Measurements from ENCODE around the gene SPTLC3. TPM values are rescaled to one million over a fixed set of nuclear protein-coding genes. Genes with fewer than 3 reads are reported as not detected.

The SPTLC3 gene
- polyA plus RNA-seq, 1 of the 3 experiments (the other 2 are of a cell fraction), result 0.02 TPM

DNA sequence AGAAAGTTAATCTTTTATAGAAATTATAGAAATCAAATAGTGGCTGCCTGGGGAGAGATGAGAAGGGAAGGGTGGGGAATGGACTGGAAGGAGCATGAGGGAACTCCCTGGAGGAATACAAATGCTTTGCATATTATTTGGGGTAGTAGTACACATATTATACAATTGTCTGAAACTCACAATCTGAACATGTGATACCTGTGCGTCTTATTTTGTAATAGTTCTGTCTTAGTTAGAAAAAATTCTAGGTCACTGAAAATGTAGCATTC lies 30.7 kb upstream of the SPTLC3 start:
- Histone ChIP-seq H2AFZ (ENCODE audit: low read depth) (no peak overlapping the region), H3K27ac (ENCODE audit: low read depth in 2 of 2, low read length in 1 of 2) (no peak overlapping the region), H3K9me3 (no peaks in the 10 kb centered on the region), H3K9me2 (no peaks in the 10 kb centered on the region), H3K79me2 (ENCODE audit: insufficient read depth) (no peaks in the 10 kb centered on the region), H3F3A (replicated peaks; ENCODE audit: insufficient read depth) (no peaks in the 10 kb centered on the region), H3K4me3 (ENCODE audit: low read depth in 2 of 2, low read length in 1 of 2) (no peak overlapping the region), H3K4me2 (no peak overlapping the region), H4K20me1 (ENCODE audit: insufficient read depth) (no peaks in the 10 kb centered on the region), H3K4me1 (ENCODE audit: control insufficient read depth in 1 of 2, insufficient read depth in 2 of 2, low read depth in 1 of 2, low read length in 1 of 2) (no peaks in the 10 kb centered on the region), H3K36me3 (replicated peaks in 1 of 2; ENCODE audit: control insufficient read depth in 1 of 2, insufficient read depth in 2 of 2, low read length in 1 of 2) (no peaks in the 10 kb centered on the region), H3K9ac (no peak overlapping the region), H3K27me3 (ENCODE audit: insufficient read depth) (no peaks in the 10 kb centered on the region)
- TF ChIP-seq, protein P1, sequence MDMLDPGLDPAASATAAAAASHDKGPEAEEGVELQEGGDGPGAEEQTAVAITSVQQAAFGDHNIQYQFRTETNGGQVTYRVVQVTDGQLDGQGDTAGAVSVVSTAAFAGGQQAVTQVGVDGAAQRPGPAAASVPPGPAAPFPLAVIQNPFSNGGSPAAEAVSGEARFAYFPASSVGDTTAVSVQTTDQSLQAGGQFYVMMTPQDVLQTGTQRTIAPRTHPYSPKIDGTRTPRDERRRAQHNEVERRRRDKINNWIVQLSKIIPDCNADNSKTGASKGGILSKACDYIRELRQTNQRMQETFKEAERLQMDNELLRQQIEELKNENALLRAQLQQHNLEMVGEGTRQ (IDR thresholded peaks at IDR 0.05; ENCODE audit: borderline replicate concordance, low read depth, low read length), result no peak
- TF ChIP-seq MXI1 (IDR thresholded peaks at IDR 0.05; ENCODE audit: low read depth, low read length), result no peak
- no peak for TF ChIP-seq EP300 (IDR thresholded peaks at IDR 0.05; ENCODE audit: borderline replicate concordance in 1 of 2, low read depth in 1 of 2, low read length in 1 of 2)
- no peak for TF ChIP-seq GABPA (IDR thresholded peaks at IDR 0.05; ENCODE audit: low read depth)
- no peak for TF ChIP-seq FOSL2 (IDR thresholded peaks at IDR 0.05; ENCODE audit: borderline replicate concordance, low read depth)
- TF ChIP-seq, protein P2, sequence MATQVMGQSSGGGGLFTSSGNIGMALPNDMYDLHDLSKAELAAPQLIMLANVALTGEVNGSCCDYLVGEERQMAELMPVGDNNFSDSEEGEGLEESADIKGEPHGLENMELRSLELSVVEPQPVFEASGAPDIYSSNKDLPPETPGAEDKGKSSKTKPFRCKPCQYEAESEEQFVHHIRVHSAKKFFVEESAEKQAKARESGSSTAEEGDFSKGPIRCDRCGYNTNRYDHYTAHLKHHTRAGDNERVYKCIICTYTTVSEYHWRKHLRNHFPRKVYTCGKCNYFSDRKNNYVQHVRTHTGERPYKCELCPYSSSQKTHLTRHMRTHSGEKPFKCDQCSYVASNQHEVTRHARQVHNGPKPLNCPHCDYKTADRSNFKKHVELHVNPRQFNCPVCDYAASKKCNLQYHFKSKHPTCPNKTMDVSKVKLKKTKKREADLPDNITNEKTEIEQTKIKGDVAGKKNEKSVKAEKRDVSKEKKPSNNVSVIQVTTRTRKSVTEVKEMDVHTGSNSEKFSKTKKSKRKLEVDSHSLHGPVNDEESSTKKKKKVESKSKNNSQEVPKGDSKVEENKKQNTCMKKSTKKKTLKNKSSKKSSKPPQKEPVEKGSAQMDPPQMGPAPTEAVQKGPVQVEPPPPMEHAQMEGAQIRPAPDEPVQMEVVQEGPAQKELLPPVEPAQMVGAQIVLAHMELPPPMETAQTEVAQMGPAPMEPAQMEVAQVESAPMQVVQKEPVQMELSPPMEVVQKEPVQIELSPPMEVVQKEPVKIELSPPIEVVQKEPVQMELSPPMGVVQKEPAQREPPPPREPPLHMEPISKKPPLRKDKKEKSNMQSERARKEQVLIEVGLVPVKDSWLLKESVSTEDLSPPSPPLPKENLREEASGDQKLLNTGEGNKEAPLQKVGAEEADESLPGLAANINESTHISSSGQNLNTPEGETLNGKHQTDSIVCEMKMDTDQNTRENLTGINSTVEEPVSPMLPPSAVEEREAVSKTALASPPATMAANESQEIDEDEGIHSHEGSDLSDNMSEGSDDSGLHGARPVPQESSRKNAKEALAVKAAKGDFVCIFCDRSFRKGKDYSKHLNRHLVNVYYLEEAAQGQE (IDR thresholded peaks at IDR 0.05; ENCODE audit: low read depth, low read length), result no peak
- no peak for TF ChIP-seq YY1 (IDR thresholded peaks at IDR 0.05; ENCODE audit: low read depth)
- TF ChIP-seq MEF2A (IDR thresholded peaks at IDR 0.05; ENCODE audit: borderline replicate concordance, low read depth), result no peak
- no peak for TF ChIP-seq RFX5 (IDR thresholded peaks at IDR 0.05; ENCODE audit: low read length)
- TF ChIP-seq FOXM1 (IDR thresholded peaks at IDR 0.05; ENCODE audit: low read depth), result no peak
- TF ChIP-seq POLR2AphosphoS5 (IDR thresholded peaks at IDR 0.05; ENCODE audit: low read depth, low read length), result no peak
- TF ChIP-seq, protein P3, sequence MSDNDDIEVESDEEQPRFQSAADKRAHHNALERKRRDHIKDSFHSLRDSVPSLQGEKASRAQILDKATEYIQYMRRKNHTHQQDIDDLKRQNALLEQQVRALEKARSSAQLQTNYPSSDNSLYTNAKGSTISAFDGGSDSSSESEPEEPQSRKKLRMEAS (IDR thresholded peaks at IDR 0.05; ENCODE audit: low read depth), result no peak
- POLR2A ChIA-PET, result no interaction called here
- WGBS (ENCODE audit: low lambda C conversion rate), result 74% methylated on average over 1 of the region's 1 CpG
- CTCF ChIA-PET, result interaction anchor here (2.0 kb wide), 1 partner anchor 8 kb away, joined by 6 read pairs; no protein-coding TSS in a partner anchor
- no peak for DNase-seq

Data from SK-N-SH (cell line).